Mesodermal cell (in vitro differentiated cells): ENCODE measurements around the gene CSF2RB.
"Not testable (repeated sequence)": the region's sequence is repeated elsewhere in the genome, so short reads cannot be mapped to it uniquely, and the experiment has no call there.

Experiments used
- H3K27ac ChIP-seq: 2 replicates; pipeline ENCODE4 v1.7.0; 2013; ENCODE audit warnings: mild to moderate bottlenecking, low read depth, low read length, moderate library complexity; ENCODE audit not compliant: severe bottlenecking
- H3K36me3 ChIP-seq: 2 replicates; pipeline ENCODE4 v1.7.1; 2013; ENCODE audit warnings: mild to moderate bottlenecking, low read length, moderate library complexity; ENCODE audit not compliant: control insufficient read depth, insufficient read depth
- H3K4me1 ChIP-seq: one replicate; pipeline ENCODE4 v1.7.1; 2013; ENCODE audit warnings: mild to moderate bottlenecking, low read length; ENCODE audit not compliant: insufficient read depth, control insufficient read depth, poor library complexity, severe bottlenecking
- H3K4me3 ChIP-seq: 2 replicates; pipeline ENCODE4 v1.7.0; 2013; ENCODE audit warnings: low read length, control low read depth, mild to moderate bottlenecking; ENCODE audit not compliant: insufficient read depth, poor library complexity, severe bottlenecking; ENCODE audit errors: extremely low read depth
- H3K9me3 ChIP-seq: 2 replicates; pipeline ENCODE4 v1.7.1; 2013; ENCODE audit warnings: mild to moderate bottlenecking, low read length, moderate library complexity; ENCODE audit not compliant: control insufficient read depth
- WGBS, 2 experiments: methylation state at CpG; one replicate each; pipeline ENCODE4 v1.1.5; 2013; ENCODE audit warnings: missing lambda C conversion rate in 2 of 2; ENCODE audit not compliant: insufficient coverage in 2 of 2; 5-methylcytosine and 5-hydroxymethylcytosine counted together

Gene CSF2RB

GRCh38 chr22:36989012-36989411 lies 75.6 kb downstream of the CSF2RB start:
- H3K4me1 ChIP-seq, H3K27ac ChIP-seq, H3K4me3 ChIP-seq, H3K36me3 ChIP-seq: not testable (repeated sequence)
- H3K9me3 ChIP-seq = peaks cover 13% of the 10 kb centered on the region
- WGBS, 2 experiments = 68 to 83% methylated on average over 2 to 3 of the region's 4 CpGs
